ENCODE measurements around the gene FAM118A.

DNA sequence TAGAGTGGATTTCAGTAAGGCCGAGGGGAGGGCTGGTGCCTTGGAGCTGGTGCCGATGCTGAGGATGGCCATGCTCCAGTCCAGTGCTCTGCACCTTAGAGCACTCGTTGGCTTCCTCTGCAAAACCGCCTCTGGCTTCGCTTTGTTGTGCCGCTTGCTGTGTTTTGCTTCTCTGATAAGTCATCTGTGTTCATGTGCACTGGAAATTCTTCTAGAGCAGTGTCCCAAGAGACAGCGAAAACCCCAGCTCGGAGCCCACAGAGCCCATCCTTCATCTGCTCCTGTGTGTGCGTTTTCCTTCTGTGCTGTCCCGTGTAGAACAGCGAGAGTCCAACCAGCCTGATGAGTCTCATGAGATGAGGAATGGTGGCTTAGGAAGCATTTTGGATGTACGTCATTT is 12.1 kb downstream of the FAM118A start:
- no peak for TF ChIP-seq EP300 (IDR thresholded peaks at IDR 0.05; ENCODE audit: low read length)
- TF ChIP-seq, protein P1, sequence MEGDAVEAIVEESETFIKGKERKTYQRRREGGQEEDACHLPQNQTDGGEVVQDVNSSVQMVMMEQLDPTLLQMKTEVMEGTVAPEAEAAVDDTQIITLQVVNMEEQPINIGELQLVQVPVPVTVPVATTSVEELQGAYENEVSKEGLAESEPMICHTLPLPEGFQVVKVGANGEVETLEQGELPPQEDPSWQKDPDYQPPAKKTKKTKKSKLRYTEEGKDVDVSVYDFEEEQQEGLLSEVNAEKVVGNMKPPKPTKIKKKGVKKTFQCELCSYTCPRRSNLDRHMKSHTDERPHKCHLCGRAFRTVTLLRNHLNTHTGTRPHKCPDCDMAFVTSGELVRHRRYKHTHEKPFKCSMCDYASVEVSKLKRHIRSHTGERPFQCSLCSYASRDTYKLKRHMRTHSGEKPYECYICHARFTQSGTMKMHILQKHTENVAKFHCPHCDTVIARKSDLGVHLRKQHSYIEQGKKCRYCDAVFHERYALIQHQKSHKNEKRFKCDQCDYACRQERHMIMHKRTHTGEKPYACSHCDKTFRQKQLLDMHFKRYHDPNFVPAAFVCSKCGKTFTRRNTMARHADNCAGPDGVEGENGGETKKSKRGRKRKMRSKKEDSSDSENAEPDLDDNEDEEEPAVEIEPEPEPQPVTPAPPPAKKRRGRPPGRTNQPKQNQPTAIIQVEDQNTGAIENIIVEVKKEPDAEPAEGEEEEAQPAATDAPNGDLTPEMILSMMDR (IDR thresholded peaks at IDR 0.05 in 2 of 3, conservative IDR thresholded peaks at IDR 0.05 in 1 of 3; ENCODE audit: insufficient read depth in 2 of 3, low read depth in 1 of 3, low read length in 3 of 3), result no peak
- no peak for TF ChIP-seq FOXM1 (IDR thresholded peaks at IDR 0.05; ENCODE audit: low read depth)
- no peak for TF ChIP-seq FOXM1 (CRISPR knock-in tag; IDR thresholded peaks at IDR 0.05; ENCODE audit: low read depth)
- TF ChIP-seq ETV6 (IDR thresholded peaks at IDR 0.05; ENCODE audit: borderline replicate concordance in 1 of 2, low read depth in 2 of 2, low read length in 1 of 2), result no peak
- TF ChIP-seq ETV6 (CRISPR knock-in tag; IDR thresholded peaks at IDR 0.05; ENCODE audit: borderline replicate concordance), result no peak
- TF ChIP-seq POLR2A (conservative IDR thresholded peaks at IDR 0.05), result no peak
- no peak for TF ChIP-seq SP2 (IDR thresholded peaks at IDR 0.05; ENCODE audit: extremely low read depth, low read depth, low read length, poor library complexity, severe bottlenecking)
- TF ChIP-seq JUN (IDR thresholded peaks at IDR 0.05; ENCODE audit: borderline replicate concordance, low read depth, low read length), result no peak
- TF ChIP-seq JUN (CRISPR knock-in tag; IDR thresholded peaks at IDR 0.05; ENCODE audit: borderline replicate concordance), result no peak
- TF ChIP-seq CHD2 (IDR thresholded peaks at IDR 0.05; ENCODE audit: low read depth, low read length), result no peak
- TF ChIP-seq HDAC6 (IDR thresholded peaks at IDR 0.05; ENCODE audit: low read depth, low read length), result no peak

Data from K562 (cell line).